Testis (tissue), 2 donors: Measurements from ENCODE around the gene ROBO1.

Experiments
- CTCF ChIP-seq, 3 experiments: fragments of 450-650 bp in 2 of 3; fragments of 200-600 bp in 1 of 3; sonication (generic) in 1 of 3; IDR thresholded peaks; one replicate each; pipeline ENCODE4 v1.5.1; 2016 to 2019; ENCODE audit warnings: antibody characterized with exemption in 3 of 3, mild to moderate bottlenecking in 2 of 3, moderate library complexity in 1 of 3
- POLR2A ChIP-seq: fragments of 450-650 bp; IDR thresholded peaks from one replicate; pipeline ENCODE4 v1.6.1; 2017; ENCODE audit warnings: antibody characterized with exemption, mild to moderate bottlenecking, moderate library complexity

GRCh38 chr3:78799681-78800080 is 968.1 kb downstream of the ROBO1 start:
- TF ChIP-seq CTCF (IDR thresholded peaks at IDR 0.05) = no peak
- no peak for TF ChIP-seq POLR2A
